ENCODE results near the gene COG5.
A peak's percentile ranks its signal among the peaks of the same experiment; 100 is the strongest.
"Not testable (repeated sequence)": the region's sequence is repeated elsewhere in the genome, so short reads cannot be mapped to it uniquely, and the experiment has no call there.

COG5 gene

DNA sequence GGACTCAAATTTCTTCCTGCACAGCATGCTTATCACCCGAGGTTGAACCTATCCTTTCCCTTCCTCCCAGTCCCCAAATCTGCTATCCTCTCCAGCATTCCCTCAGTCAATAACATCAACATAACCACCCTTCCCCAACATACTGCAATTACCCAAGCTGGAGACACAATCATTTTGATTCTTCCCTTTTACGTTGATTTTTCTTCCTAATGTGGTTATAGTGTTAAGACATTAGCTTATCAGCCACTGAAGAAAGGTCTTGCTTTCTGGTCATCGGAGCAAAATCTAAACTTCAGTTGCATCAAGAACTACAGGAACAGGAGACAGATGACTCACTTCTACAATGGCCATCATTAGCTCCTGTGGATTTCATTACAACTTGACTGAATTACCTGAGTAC lies 398.4 kb downstream of the COG5 start:
- FAIRE-seq: no peak
- DNase-seq (ENCODE audit: low spot score): no peak

DNA sequence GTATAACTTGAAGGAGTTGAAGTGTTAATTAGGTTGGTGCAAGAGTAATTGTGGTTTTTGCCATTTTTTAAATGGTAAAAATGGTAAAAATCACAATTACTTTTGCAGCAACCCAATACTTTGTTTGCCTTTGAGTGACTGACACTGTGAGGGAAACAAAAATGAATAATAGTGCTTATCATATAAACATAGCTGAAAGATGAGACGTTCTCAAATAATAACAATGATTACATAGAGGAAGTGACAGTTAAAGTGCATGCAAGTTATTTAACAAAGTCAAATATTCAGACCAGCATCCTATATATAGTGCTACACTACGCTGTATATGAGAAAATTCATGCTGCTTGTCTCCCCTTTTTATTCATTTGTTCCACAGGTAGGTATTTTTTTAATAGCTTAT lies 399.6 kb downstream of the COG5 start:
- FAIRE-seq: no peak
- DNase-seq (ENCODE audit: low spot score): no peak

DNA sequence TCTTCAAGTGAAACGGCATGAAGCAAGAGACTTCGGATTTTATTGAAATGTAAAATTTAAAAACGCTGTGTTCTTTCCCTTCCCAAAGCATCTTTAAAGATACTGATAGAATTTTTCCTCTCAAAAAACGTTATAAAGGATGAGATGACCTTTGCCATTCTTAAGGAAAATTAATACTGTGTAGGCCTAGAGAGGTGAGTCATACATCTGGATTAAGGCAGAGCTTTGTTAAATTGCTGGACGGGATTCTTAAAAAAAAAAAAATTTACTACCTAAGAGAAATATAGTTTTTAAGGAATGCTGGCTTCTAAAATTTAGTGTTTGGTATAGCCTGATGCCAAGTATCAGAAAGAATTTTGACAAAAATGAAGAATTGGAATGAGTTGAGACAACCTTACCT lies 401.2 kb downstream of the COG5 start:
- FAIRE-seq: peak; percentile 8
- no peak for DNase-seq (ENCODE audit: low spot score)

DNA sequence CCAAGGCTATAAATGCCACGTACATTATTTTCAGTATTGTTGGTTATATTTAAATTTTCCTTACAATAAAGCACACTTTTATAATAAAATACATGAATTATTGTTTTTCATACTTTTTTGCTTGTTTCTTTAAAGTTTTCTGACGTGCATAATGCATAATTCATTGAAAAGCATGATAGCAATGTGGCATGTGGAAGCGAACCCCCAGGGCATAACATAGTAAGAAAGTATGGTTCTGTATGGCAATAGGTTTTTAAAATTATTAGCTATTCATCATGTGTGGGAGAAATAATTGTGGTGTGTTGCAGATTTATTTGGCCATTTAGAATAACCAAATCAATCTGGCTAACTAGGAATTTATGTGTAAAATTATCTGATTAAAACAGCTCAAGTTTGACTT lies 402.3 kb downstream of the COG5 start:
- FAIRE-seq (no peak), DNase-seq (ENCODE audit: low spot score) (no peak)

DNA sequence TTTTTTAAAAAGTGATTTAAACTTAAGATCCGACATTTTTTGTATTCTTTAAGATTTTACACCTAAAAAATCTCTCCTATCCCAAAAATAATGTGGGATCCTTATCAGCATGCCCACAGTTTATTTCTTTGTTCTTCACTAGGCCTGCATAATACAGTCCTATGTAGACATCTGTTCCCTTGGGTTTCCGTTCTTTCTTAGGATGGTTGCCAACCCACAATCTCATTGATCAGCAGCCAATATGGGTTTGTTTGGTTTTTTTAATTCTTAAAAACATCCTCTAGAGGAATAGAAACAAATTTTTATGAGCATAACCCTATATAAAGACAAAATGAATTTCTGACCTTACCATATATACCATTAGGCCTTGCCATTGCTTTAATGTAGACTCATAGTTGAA lies 403.3 kb downstream of the COG5 start:
- FAIRE-seq: no peak

DNA sequence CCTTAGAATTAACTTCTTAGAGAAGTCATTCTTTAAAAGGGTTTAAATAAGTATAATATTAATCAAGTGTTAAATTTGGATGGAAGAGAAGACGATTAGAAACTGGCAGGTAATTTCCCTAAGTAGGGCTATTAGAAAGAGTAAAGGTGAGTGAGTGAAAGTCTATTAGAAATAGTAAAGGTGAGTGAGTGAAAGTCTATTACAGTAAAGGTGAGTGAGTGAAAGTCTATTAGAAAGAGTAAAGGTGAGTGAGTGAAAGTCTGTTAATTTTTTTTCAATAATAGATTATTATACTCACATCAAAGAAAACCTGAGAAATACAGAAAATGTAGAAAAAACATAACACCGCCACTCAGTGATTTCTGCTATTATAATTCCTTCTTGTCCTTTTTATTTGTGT lies 405.7 kb downstream of the COG5 start:
- DNase-seq (ENCODE audit: low spot score) (no peak), FAIRE-seq (no peak)

More for the DNA sequence above, 403.3 kb downstream of the COG5 start:
- DNase-seq (ENCODE audit: low spot score): no peak

DNA sequence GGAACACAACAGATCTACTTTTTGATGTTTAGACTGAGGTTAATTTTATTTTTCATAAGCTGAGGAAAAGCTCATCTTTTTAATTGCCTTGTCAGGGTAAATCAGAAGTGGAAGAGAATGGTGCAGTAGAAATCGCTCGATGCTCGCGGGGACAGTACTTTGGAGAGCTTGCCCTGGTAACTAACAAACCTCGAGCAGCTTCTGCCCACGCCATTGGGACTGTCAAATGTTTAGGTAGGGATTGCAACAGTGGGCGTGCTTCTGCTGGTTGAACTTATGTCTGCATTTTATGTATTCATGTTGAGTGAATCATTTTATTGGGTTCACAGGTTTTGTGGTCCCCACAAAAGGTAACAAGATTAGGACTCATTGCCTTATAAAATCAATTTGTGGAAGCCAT lies 406.6 kb downstream of the COG5 start:
- no peak for DNase-seq (ENCODE audit: low spot score)
- no peak for FAIRE-seq

DNA sequence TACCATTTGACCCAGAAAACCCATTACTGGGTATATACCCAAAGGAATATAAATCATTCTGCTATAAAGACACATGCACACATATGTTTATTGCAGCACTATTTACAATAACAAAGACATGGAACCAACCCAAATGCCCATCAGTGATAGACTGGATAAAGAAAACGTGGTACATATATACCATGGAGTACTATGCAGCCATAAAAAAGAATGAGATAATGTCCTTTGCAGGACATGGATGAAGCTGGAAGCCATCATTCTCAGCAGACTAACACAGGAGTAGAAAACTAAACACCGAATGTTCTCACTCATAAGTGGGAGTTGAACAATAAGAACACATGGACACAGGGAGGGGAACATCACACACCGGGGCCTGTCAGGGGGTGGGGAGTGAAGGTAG lies 408.0 kb downstream of the COG5 start:
- not testable (repeated sequence) for DNase-seq (ENCODE audit: low spot score); FAIRE-seq

DNA sequence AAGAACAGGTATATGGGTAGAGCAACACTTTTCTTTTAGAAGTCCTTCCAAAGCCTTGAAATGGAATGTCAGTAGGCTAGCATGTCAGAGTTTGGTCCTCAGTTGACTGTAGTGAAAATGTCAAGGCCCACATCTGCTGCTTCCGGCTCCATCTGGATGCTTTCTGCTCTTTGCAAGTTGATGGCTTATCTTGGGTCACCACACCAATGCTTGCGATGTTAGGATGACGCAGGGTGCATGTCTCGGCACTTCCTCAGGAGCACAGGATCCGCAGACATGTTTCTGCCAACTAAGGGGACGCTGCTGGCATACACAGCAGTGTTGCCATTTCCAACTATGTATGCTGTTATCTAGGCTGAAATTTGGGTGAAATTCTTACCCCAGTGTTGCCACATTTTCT lies 408.9 kb downstream of the COG5 start:
- FAIRE-seq: no peak
- no peak for DNase-seq (ENCODE audit: low spot score)

DNA sequence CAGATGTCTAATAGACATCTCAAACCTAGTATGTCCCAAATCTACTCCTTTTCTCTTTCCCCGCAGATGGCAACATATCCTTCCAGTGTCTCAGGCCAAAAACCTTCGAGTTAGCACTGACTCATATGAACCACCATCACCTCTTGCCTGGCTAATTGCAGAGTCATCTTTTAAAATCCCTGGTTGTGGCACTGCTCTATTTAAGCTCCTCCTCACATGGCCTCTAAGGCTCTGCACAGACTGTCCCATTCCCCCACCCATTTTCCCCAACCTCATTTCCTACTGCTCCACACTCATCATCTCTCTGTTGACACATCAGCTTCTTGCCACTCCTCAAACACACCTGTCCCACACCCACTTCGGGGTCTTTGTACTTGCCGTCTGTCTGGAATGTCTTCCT lies 411.7 kb downstream of the COG5 start:
- DNase-seq (ENCODE audit: low spot score) (peak; percentile 43), FAIRE-seq (no peak)
